Lung (tissue), 13 donors: ENCODE measurements around the gene CHRNA3. TPM values are rescaled to one million over a fixed set of nuclear protein-coding genes. Genes with fewer than 3 reads are reported as not detected.

Source experiments
- ATAC-seq: fragments of 200-7000 bp; cut with Tn5 transposase; one replicate; pipeline ENCODE4 v1.9.1; 2020; ENCODE audit warnings: moderate number of reproducible peaks; ENCODE audit not compliant: insufficient read depth, low FRiP score
- DNase-seq, 3 donors: peaks; one replicate each; pipeline ENCODE4 v3.0.0-alpha.2; 2013 to 2017
- H3K27ac ChIP-seq, 2 donors: one replicate each; pipeline ENCODE4 v1.5.1; 2013; ENCODE audit warnings: mild to moderate bottlenecking in 2 of 2, moderate library complexity in 2 of 2, control low read depth in 1 of 2, inconsistent platforms in 1 of 2, low read depth in 1 of 2, low read length in 1 of 2
- H3K27me3 ChIP-seq, 3 donors: one replicate each; pipeline ENCODE4 v1.5.1; 2013; ENCODE audit warnings: low read length in 2 of 3; ENCODE audit not compliant: control insufficient read depth in 3 of 3, insufficient read depth in 3 of 3
- H3K36me3 ChIP-seq, 4 donors: one replicate each; pipeline ENCODE4 v1.5.1; 2013; ENCODE audit warnings: low read length in 4 of 4, mild to moderate bottlenecking in 1 of 4, moderate library complexity in 1 of 4; ENCODE audit not compliant: control insufficient read depth in 4 of 4, insufficient read depth in 4 of 4
- H3K4me1 ChIP-seq, 5 donors: one replicate each; pipeline ENCODE4 v1.5.1; 2013; ENCODE audit warnings: low read length in 5 of 5, mild to moderate bottlenecking in 2 of 5, moderate library complexity in 1 of 5; ENCODE audit not compliant: control insufficient read depth in 5 of 5, insufficient read depth in 5 of 5
- H3K4me3 ChIP-seq: one replicate; pipeline ENCODE4 v1.5.1; 2013; ENCODE audit warnings: mild to moderate bottlenecking, control low read depth, moderate library complexity
- H3K9ac ChIP-seq, 2 donors: one replicate each; pipeline ENCODE4 v1.5.1; 2013; ENCODE audit warnings: low read length in 2 of 2, control low read depth in 1 of 2; ENCODE audit not compliant: insufficient read depth in 1 of 2
- H3K9me3 ChIP-seq, 4 donors: one replicate each; pipeline ENCODE4 v1.5.1; 2013; ENCODE audit warnings: low read length in 3 of 4, mild to moderate bottlenecking in 1 of 4, moderate library complexity in 1 of 4; ENCODE audit not compliant: control insufficient read depth in 4 of 4, insufficient read depth in 3 of 4
- WGBS, 2 donors: extraction: QIAGEN DNeasy Blood & Tissue Kit; methylation state at CpG; one replicate each; pipeline ENCODE4 v1.1.7; 2013; 5-methylcytosine and 5-hydroxymethylcytosine counted together
- polyA plus RNA-seq, 2 donors: library from polyadenylated mRNA; stranded (reverse); fragments of 200-250 nt; gene quantifications; one replicate each; pipeline ENCODE4 v1.2.1, GENCODE V29; 2013
- small RNA-seq: library from RNA; depleted of rRNA; stranded (forward); fragments of <200 nt; gene quantifications from one replicate; pipeline ENCODE3, GENCODE V24; 2014; ENCODE audit warnings: low replicate concordance
- total RNA-seq, 2 donors: library from RNA; depleted of rRNA in 1 of 2; stranded (reverse); fragments of >200 nt in 1 of 2; gene quantifications; one replicate each; pipeline ENCODE4 v1.2.1, GENCODE V29; 2014 to 2021
- TF ChIP-seq, protein P1 (sequence below): IDR thresholded peaks from 2 replicates; pipeline ENCODE4 v1.5.1; 2012; ENCODE audit warnings: mild to moderate bottlenecking; ENCODE audit errors: control extremely low read depth, extremely low read depth
- donor health status: control.
- donor health status: control.
- donor health status: Bipolar disorder and iron deficiency.
- donor health status: healthy.
- donor health status: DM: yes; HTN: yes; CAD: no.

CHRNA3 gene
- total and polyA plus RNA-seq, 4 donors: 0.03 to 0.06 TPM; not detected in 2

DNA sequence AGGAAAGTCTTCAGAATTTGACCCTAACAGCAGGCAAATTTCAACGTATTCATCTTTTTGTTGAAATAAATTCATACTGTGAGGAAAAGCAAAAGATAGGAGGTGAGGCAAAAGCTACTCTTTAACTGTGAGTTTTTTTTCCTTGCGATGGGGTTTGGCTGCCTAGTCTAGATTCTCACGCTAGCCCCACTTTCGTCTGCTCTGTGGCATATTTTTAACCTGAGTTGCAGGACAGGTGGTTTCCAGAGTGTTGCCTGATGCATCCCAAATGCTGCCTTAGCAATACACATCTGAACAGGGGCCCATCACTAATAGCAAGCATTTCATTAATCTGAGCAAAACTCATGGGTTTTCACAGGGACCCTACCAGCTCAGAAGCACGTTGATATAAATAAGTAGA, 68.9 kb downstream of the CHRNA3 start:
- TF ChIP-seq, protein P1, sequence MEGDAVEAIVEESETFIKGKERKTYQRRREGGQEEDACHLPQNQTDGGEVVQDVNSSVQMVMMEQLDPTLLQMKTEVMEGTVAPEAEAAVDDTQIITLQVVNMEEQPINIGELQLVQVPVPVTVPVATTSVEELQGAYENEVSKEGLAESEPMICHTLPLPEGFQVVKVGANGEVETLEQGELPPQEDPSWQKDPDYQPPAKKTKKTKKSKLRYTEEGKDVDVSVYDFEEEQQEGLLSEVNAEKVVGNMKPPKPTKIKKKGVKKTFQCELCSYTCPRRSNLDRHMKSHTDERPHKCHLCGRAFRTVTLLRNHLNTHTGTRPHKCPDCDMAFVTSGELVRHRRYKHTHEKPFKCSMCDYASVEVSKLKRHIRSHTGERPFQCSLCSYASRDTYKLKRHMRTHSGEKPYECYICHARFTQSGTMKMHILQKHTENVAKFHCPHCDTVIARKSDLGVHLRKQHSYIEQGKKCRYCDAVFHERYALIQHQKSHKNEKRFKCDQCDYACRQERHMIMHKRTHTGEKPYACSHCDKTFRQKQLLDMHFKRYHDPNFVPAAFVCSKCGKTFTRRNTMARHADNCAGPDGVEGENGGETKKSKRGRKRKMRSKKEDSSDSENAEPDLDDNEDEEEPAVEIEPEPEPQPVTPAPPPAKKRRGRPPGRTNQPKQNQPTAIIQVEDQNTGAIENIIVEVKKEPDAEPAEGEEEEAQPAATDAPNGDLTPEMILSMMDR: no peak
- Histone ChIP-seq H3K27ac (no peak overlapping the region), H3K4me3 (no peak overlapping the region), H3K9me3 (no peaks in the 10 kb centered on the region), H3K36me3 (peaks cover 14 to 38% (median 27%) of the 10 kb centered on the region in 4 donors), H3K4me1 (no peaks in the 10 kb centered on the region), H3K9ac (no peak overlapping the region), H3K27me3 (no peaks in the 10 kb centered on the region)
- WGBS, 2 donors: 89 to 94% methylated on average over 5 of the region's 5 CpGs
- no peak for DNase-seq
- ATAC-seq: no peak

- Histone ChIP-seq H3K27me3 (no peaks in the 10 kb centered on the region), H3K27ac (no peak overlapping the region), H3K36me3 (peaks cover 21 to 40% (median 35%) of the 10 kb centered on the region in 4 donors), H3K9ac (no peak overlapping the region), H3K4me3 (no peak overlapping the region), H3K9me3 (no peaks in the 10 kb centered on the region), H3K4me1 (no peaks in the 10 kb centered on the region)
- ATAC-seq (no peak), DNase-seq (no peak)
- TF ChIP-seq, protein P1: no peak
- 81 to 89% methylated on average over 3 of the region's 3 CpGs for WGBS, 2 donors
Observed at GRCh38 chr15:78550815-78551214, 70.0 kb downstream of the CHRNA3 start.

- no peak for DNase-seq
- no peaks in the 10 kb centered on the region for H3K27me3 ChIP-seq
- TF ChIP-seq, protein P1: no peak
- H3K36me3 ChIP-seq: peaks cover 21 to 46% (median 41%) of the 10 kb centered on the region in 4 donors
- H3K4me1 ChIP-seq: no peaks in the 10 kb centered on the region
- H3K27ac ChIP-seq: no peak overlapping the region
- no peak overlapping the region for H3K9ac ChIP-seq
- H3K9me3 ChIP-seq: no peaks in the 10 kb centered on the region
- ATAC-seq: no peak
- 87 to 89% methylated on average over 6 of the region's 6 CpGs for WGBS, 2 donors
- H3K4me3 ChIP-seq: no peak overlapping the region
Observed at GRCh38 chr15:78550194-78550593, 70.6 kb downstream of the CHRNA3 start.

Small RNAs within 50 kb of the gene (small RNA-seq; reads per million reads assigned to genes)
- gene AC067863.2: not detected

Other genes starting within 250 kb of the CHRNA3 start
- 10 to 100 TPM; 56.9 to 71.5 TPM for gene IREB2, start 182.8 kb downstream of the CHRNA3 start, total RNA-seq
- 10 to 100 TPM in 1 of 2 donors, 1 to 10 TPM in 1; 9.8 to 19.9 TPM for gene IREB2, start 182.8 kb downstream of the CHRNA3 start, polyA plus RNA-seq
- 1 to 10 TPM; 4.5 to 5.3 TPM for gene HYKK, start 113.4 kb downstream of the CHRNA3 start, total RNA-seq
- gene HYKK, start 113.4 kb downstream of the CHRNA3 start, polyA plus RNA-seq: 1 to 10 TPM; 1.6 to 5.7 TPM
- gene PSMA4, start 80.6 kb downstream of the CHRNA3 start, total RNA-seq: 100 to 1,000 TPM in 1 of 2 donors, 10 to 100 TPM in 1; 92.7 to 128 TPM
- gene PSMA4, start 80.6 kb downstream of the CHRNA3 start, polyA plus RNA-seq: 100 to 1,000 TPM; 194 to 244 TPM
- 1 to 10 TPM in 1 of 2 donors, under 1 TPM in 1; 0.23 to 1.3 TPM for gene CHRNA5, start 55.5 kb downstream of the CHRNA3 start, total RNA-seq
- 1 to 10 TPM in 1 of 2 donors, under 1 TPM in 1; 0.73 to 1.1 TPM for gene CHRNA5, start 55.5 kb downstream of the CHRNA3 start, polyA plus RNA-seq
- not detected for gene CHRNB4, start 20.2 kb upstream of the CHRNA3 start, total RNA-seq
- under 1 TPM in 1 of 2 donors, not detected in 1; 0.05 TPM for gene CHRNB4, start 20.2 kb upstream of the CHRNA3 start, polyA plus RNA-seq
- 10 to 100 TPM in 1 of 2 donors, 1 to 10 TPM in 1; 7.1 to 13.1 TPM for gene ADAMTS7, start 190.5 kb upstream of the CHRNA3 start, total RNA-seq
- gene ADAMTS7, start 190.5 kb upstream of the CHRNA3 start, polyA plus RNA-seq: 1 to 10 TPM; 3.3 to 3.4 TPM